Neutrophil (primary cell): Measurements from ENCODE around the gene MPC1L.
A peak's percentile ranks its signal among the peaks of the same experiment; 100 is the strongest.

Experiments used
- H3K27ac ChIP-seq: fragments of 200-600 bp; sonication (generic); 2 replicates; pipeline ENCODE4 v1.5.1; 2016; ENCODE audit warnings: mild to moderate bottlenecking, moderate library complexity
- H3K27me3 ChIP-seq: fragments of 200-600 bp; sonication (generic); 2 replicates; pipeline ENCODE4 v1.6.0; 2016; ENCODE audit warnings: mild to moderate bottlenecking
- H3K36me3 ChIP-seq: fragments of 200-600 bp; sonication (generic); 2 replicates; pipeline ENCODE4 v1.5.1; 2017
- H3K4me1 ChIP-seq, 2 experiments: fragments of 200-600 bp in 1 of 2; sonication (generic) in 1 of 2; 1 replicate in 1 of 2; 2 replicates in 1 of 2; pipeline versions ENCODE4 v1.5.1 to v1.6.1; 2013 to 2016; ENCODE audit warnings: low read depth in 1 of 2, low read length in 1 of 2, mild to moderate bottlenecking in 1 of 2, moderate library complexity in 1 of 2; ENCODE audit not compliant: control insufficient read depth in 1 of 2, insufficient read depth in 1 of 2
- H3K4me3 ChIP-seq, 2 experiments: fragments of 200-600 bp in 1 of 2; sonication (generic) in 1 of 2; 1 replicate in 1 of 2; 2 replicates in 1 of 2; pipeline ENCODE4 v1.5.1; 2013 to 2016; ENCODE audit warnings: low read depth in 1 of 2, low read length in 1 of 2, mild to moderate bottlenecking in 1 of 2, moderate library complexity in 1 of 2
- H3K9me3 ChIP-seq: fragments of 200-600 bp; sonication (generic); 2 replicates; pipeline ENCODE4 v1.5.1; 2016
- CTCF ChIP-seq: fragments of 200-600 bp; sonication (generic); IDR thresholded peaks from 2 replicates; pipeline ENCODE4 v1.5.1; 2016; ENCODE audit warnings: antibody characterized with exemption

The MPC1L gene

GRCh38 chrX:40628506-40628905 lies 5.3 kb downstream of the MPC1L start:
- TF ChIP-seq CTCF: no peak
- Histone ChIP-seq H3K27me3 (no peaks in the 10 kb centered on the region), H3K4me1 (peaks cover 0 to 3% of the 10 kb centered on the region in 2 experiments), H3K4me3 (no peak overlapping the region), H3K36me3 (peaks cover 67% of the 10 kb centered on the region), H3K27ac (peak overlapping the region; percentile 31), H3K9me3 (no peaks in the 10 kb centered on the region)

DNA sequence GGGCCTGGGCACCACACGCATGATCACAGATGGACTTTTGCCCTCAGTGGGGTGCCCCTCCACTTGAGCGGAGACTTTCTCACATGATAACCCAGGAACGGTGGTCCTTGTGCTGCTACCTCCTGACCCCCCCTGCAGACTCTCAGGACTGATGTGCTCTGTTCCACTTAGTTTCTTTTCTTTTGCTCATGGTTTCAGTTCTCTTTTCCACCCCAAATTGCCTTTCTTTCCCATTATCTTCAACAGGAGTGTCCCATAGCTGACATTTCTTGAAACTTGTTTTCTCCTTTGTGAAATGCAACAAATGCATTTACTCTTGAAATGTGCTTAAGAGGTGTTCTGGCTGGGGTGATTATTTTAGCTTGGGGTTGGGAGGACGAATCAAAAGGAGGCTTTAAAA lies 9.0 kb downstream of the MPC1L start:
- no peaks in the 10 kb centered on the region for H3K9me3 ChIP-seq
- peaks cover 97% of the 10 kb centered on the region for H3K36me3 ChIP-seq
- no peak overlapping the region for H3K27ac ChIP-seq
- H3K4me1 ChIP-seq: peaks cover 0 to 3% of the 10 kb centered on the region in 2 experiments
- H3K27me3 ChIP-seq: no peaks in the 10 kb centered on the region
- no peak for TF ChIP-seq CTCF
- H3K4me3 ChIP-seq: no peak overlapping the region

- no peaks in the 10 kb centered on the region for H3K9me3 ChIP-seq
- H3K27ac ChIP-seq: no peak overlapping the region
- H3K4me1 ChIP-seq: peaks cover 0 to 13% of the 10 kb centered on the region in 2 experiments
- no peak overlapping the region for H3K4me3 ChIP-seq
- H3K27me3 ChIP-seq: no peaks in the 10 kb centered on the region
- H3K36me3 ChIP-seq: peaks cover 67% of the 10 kb centered on the region
- TF ChIP-seq CTCF: no peak
These were observed 14.5 kb downstream of the MPC1L start for GRCh38 chrX:40637687-40638086.

- Histone ChIP-seq H3K36me3 (peaks cover 3% of the 10 kb centered on the region), H3K4me3 (peak overlapping the region; percentile 62 to 89), H3K4me1 (peaks cover 17 to 54% of the 10 kb centered on the region in 2 experiments), H3K27ac (peak overlapping the region; percentile 96), H3K27me3 (no peaks in the 10 kb centered on the region), H3K9me3 (no peaks in the 10 kb centered on the region)
- no peak for TF ChIP-seq CTCF
These were observed 20.9 kb downstream of the MPC1L start for GRCh38 chrX:40644176-40644575.

DNA sequence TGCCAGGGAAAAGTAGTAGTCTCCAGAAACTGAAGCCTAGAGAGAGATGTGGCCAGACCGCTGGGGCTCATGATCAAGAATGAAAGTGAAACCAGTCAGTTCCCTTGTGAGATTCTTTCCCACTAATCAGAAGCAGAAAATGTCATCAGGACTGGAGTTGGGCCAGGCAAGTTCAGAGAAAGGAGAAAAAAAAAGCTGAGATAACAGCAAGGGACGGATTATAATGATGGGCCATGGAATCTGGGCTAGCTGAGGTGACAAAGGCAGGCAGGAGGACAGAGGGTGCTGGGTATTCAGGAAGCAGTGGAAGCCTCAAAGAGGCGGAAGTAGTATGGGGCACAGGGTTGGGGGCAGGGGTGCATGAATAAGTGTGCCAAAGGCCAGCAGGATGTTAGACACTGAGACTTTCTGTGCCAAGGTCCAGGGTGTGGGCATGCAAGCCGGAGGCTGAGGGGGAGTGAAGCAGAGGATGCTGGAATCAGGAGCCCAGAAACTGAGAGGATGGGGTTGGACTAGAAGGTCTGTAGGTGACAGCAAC lies 21.7 kb downstream of the MPC1L start:
- Histone ChIP-seq H3K9me3 (no peaks in the 10 kb centered on the region), H3K4me3 (peak overlapping the region; percentile 62 to 89), H3K36me3 (peaks cover 2% of the 10 kb centered on the region), H3K27ac (peak overlapping the region; percentile 96), H3K27me3 (no peaks in the 10 kb centered on the region), H3K4me1 (peaks cover 17 to 54% of the 10 kb centered on the region in 2 experiments)
- no peak for TF ChIP-seq CTCF
